CD14-positive monocyte (primary cell): Measurements from ENCODE around the gene ATP1B1. TPM values are rescaled to one million over a fixed set of nuclear protein-coding genes. Genes with fewer than 3 reads are reported as not detected.

ENCODE experiments used
- DNase-seq, 3 donors: peaks; one replicate each; pipeline ENCODE4 v3.0.0-alpha.2; 2011 to 2022
- H2AFZ ChIP-seq: 2 replicates; pipeline ENCODE4 v1.6.0; 2012; ENCODE audit warnings: mild to moderate bottlenecking, low read depth, low read length, inconsistent platforms; ENCODE audit not compliant: insufficient read depth, poor library complexity, severe bottlenecking
- H3K27ac ChIP-seq, 2 donors: 1 replicate in 1 of 2; 2 replicates in 1 of 2; pipeline ENCODE4 v1.5.1; 2012 to 2013; ENCODE audit warnings: low read length in 2 of 2, control low read depth in 1 of 2, inconsistent platforms in 1 of 2, low read depth in 1 of 2, mild to moderate bottlenecking in 1 of 2
- H3K27me3 ChIP-seq, 2 donors: one replicate each; pipeline versions ENCODE4 v1.6.0 to v1.6.1; 2011 to 2013; ENCODE audit warnings: low read length in 2 of 2; ENCODE audit not compliant: control insufficient read depth in 2 of 2, insufficient read depth in 2 of 2
- H3K36me3 ChIP-seq, 2 donors: replicated peaks in 1 of 2; 1 replicate in 1 of 2; 2 replicates in 1 of 2; pipeline versions ENCODE4 v1.5.1 to v1.6.1; 2012 to 2013; ENCODE audit warnings: low read length in 2 of 2, control low read depth in 1 of 2, inconsistent platforms in 1 of 2, mild to moderate bottlenecking in 1 of 2; ENCODE audit not compliant: insufficient read depth in 2 of 2, control insufficient read depth in 1 of 2
- H3K4me1 ChIP-seq, 2 donors: 1 replicate in 1 of 2; 2 replicates in 1 of 2; pipeline versions ENCODE4 v1.5.1 to v1.6.1; 2012 to 2013; ENCODE audit warnings: low read length in 2 of 2, control low read depth in 1 of 2, inconsistent platforms in 1 of 2, mild to moderate bottlenecking in 1 of 2, moderate library complexity in 1 of 2; ENCODE audit not compliant: insufficient read depth in 2 of 2, control insufficient read depth in 1 of 2
- H3K4me2 ChIP-seq: replicated peaks from 2 replicates; pipeline ENCODE3; 2012; ENCODE audit warnings: low read length, moderate library complexity, mild to moderate bottlenecking; ENCODE audit not compliant: poor library complexity, severe bottlenecking; ENCODE audit errors: extremely low read depth
- H3K4me3 ChIP-seq, 3 experiments: fragments of 200-600 bp in 1 of 3; sonication (generic) in 1 of 3; replicated peaks in 1 of 3; 1 replicate in 2 of 3; 2 replicates in 1 of 3; pipeline ENCODE4 v1.5.1; 2011 to 2013; ENCODE audit warnings: low read length in 3 of 3, mild to moderate bottlenecking in 3 of 3, control low read depth in 2 of 3, low read depth in 2 of 3, inconsistent platforms in 1 of 3, moderate library complexity in 1 of 3
- H3K79me2 ChIP-seq: 2 replicates; pipeline ENCODE4 v1.6.0; 2012; ENCODE audit warnings: mild to moderate bottlenecking, control low read depth, inconsistent platforms, low read length, moderate library complexity; ENCODE audit not compliant: insufficient read depth
- H3K9ac ChIP-seq: 2 replicates; pipeline ENCODE4 v1.6.0; 2017; ENCODE audit warnings: low read length, mild to moderate bottlenecking; ENCODE audit not compliant: insufficient read depth, poor library complexity, severe bottlenecking
- H3K9me3 ChIP-seq, 2 donors: replicated peaks in 1 of 2; 1 replicate in 1 of 2; 2 replicates in 1 of 2; pipeline versions ENCODE4 v1.5.1 to v1.6.1; 2012 to 2013; ENCODE audit warnings: low read length in 2 of 2, control low read depth in 1 of 2; ENCODE audit not compliant: control insufficient read depth in 1 of 2, insufficient read depth in 1 of 2
- H4K20me1 ChIP-seq: 2 replicates; pipeline ENCODE4 v1.6.0; 2012; ENCODE audit warnings: mild to moderate bottlenecking, low read length, control low read depth, moderate library complexity; ENCODE audit not compliant: insufficient read depth
- H3K27ac Mint-ChIP-seq, 7 donors: one replicate each; pipeline ENCODE4 v1.8.0; 2020; ENCODE audit warnings: mild to moderate bottlenecking in 7 of 7, mixed read lengths in 7 of 7, moderate library complexity in 6 of 7, inconsistent platforms in 2 of 7
- H3K27me3 Mint-ChIP-seq, 3 donors: one replicate each; pipeline ENCODE4 v1.8.0; 2021 to 2022; ENCODE audit warnings: low read depth in 3 of 3, mild to moderate bottlenecking in 3 of 3, mixed read lengths in 3 of 3, moderate library complexity in 3 of 3, inconsistent platforms in 1 of 3
- H3K36me3 Mint-ChIP-seq, 2 donors: one replicate each; pipeline ENCODE4 v1.8.0; 2020; ENCODE audit warnings: mixed read lengths in 2 of 2, inconsistent platforms in 1 of 2, mild to moderate bottlenecking in 1 of 2
- H3K4me1 Mint-ChIP-seq: one replicate; pipeline ENCODE4 v1.8.0; 2020; ENCODE audit warnings: mild to moderate bottlenecking, mixed read lengths
- H3K4me3 Mint-ChIP-seq, 2 donors: one replicate each; pipeline ENCODE4 v1.8.0; 2020; ENCODE audit warnings: mild to moderate bottlenecking in 2 of 2, mixed read lengths in 2 of 2, moderate library complexity in 1 of 2
- H3K9me3 Mint-ChIP-seq, 7 donors: one replicate each; pipeline ENCODE4 v1.8.0; 2020 to 2022; ENCODE audit warnings: mixed read lengths in 7 of 7, mild to moderate bottlenecking in 6 of 7, moderate library complexity in 6 of 7, inconsistent platforms in 2 of 7
- CTCF ChIP-seq: fragments of 200-600 bp; IDR thresholded peaks from one replicate; pipeline ENCODE4 v1.8.0; 2022; ENCODE audit warnings: antibody characterized with exemption, mild to moderate bottlenecking
- WGBS: methylation state at CpG from one replicate; pipeline ENCODE4 v1.1.5; 2013; ENCODE audit warnings: missing lambda C conversion rate; ENCODE audit not compliant: insufficient coverage; 5-methylcytosine and 5-hydroxymethylcytosine counted together
- intact Hi-C, 2 donors: fragments of 100-400 bp; cut with micrococcal nuclease; formaldehyde crosslinking; loops; one replicate each; pipeline versions ENCODE4 v1.15.0 to v1.15.1; 2023
- polyA plus RNA-seq, 3 donors: library from polyadenylated mRNA; depleted of rRNA in 1 of 3; unstranded in 2 of 3; stranded (reverse) in 1 of 3; fragments of 300-500 nt in 2 of 3; fragments of >200 nt in 1 of 3; fragmentation: Illumina TruSeq in 2 of 3; gene quantifications; 1 replicate in 2 of 3; 2 replicates in 1 of 3; pipeline ENCODE4 v1.2.3, GENCODE V29; 2012 to 2021

ATP1B1 gene
- polyA plus RNA-seq, 3 donors, result 0.63 to 5.1 (median 0.72) TPM

- H4K20me1 ChIP-seq, result no peaks in the 10 kb centered on the region
- no peak for DNase-seq
- H3K9me3 ChIP-seq, result no peaks in the 10 kb centered on the region
- no peaks in the 10 kb centered on the region for H3K9me3 Mint-ChIP-seq
- no peak overlapping the region for H2AFZ ChIP-seq
- no peak overlapping the region for H3K9ac ChIP-seq
- H3K27me3 Mint-ChIP-seq, result no peaks in the 10 kb centered on the region
- H3K27me3 ChIP-seq, result no peaks in the 10 kb centered on the region
- H3K4me3 Mint-ChIP-seq, result no peak overlapping the region
- no peaks in the 10 kb centered on the region for H3K4me1 Mint-ChIP-seq
- H3K36me3 Mint-ChIP-seq, result no peaks in the 10 kb centered on the region
- no peak for TF ChIP-seq CTCF
- no peak overlapping the region for H3K27ac ChIP-seq
- intact Hi-C loops, result no loop called here
- no peaks in the 10 kb centered on the region for H3K79me2 ChIP-seq
- H3K4me3 ChIP-seq, result no peak overlapping the region
- no peak overlapping the region for H3K4me2 ChIP-seq
- no peaks in the 10 kb centered on the region for H3K36me3 ChIP-seq
- no peak overlapping the region for H3K27ac Mint-ChIP-seq
- no peaks in the 10 kb centered on the region for H3K4me1 ChIP-seq
- no CpG with 5 or more reads among the region's 5 CpGs for WGBS
These were observed 42.2 kb downstream of the ATP1B1 start for GRCh38 chr1:169148472-169149252.

GRCh38 chr1:169149555-169150286, 43.2 kb downstream of the ATP1B1 start:
- Histone ChIP-seq H3K79me2 (no peaks in the 10 kb centered on the region), H2AFZ (no peak overlapping the region), H3K4me2 (no peak overlapping the region), H3K9me3 (no peaks in the 10 kb centered on the region), H4K20me1 (no peaks in the 10 kb centered on the region), H3K36me3 (no peaks in the 10 kb centered on the region), H3K27ac (no peak overlapping the region), H3K4me1 (no peaks in the 10 kb centered on the region), H3K9ac (no peak overlapping the region), H3K4me3 (no peak overlapping the region), H3K27me3 (no peaks in the 10 kb centered on the region)
- Mint-ChIP-seq H3K9me3 (peaks cover 0 to 2% (median 0%) of the 10 kb centered on the region in 7 donors), H3K27me3 (no peaks in the 10 kb centered on the region), H3K4me3 (no peak overlapping the region), H3K36me3 (no peaks in the 10 kb centered on the region), H3K27ac (no peak overlapping the region), H3K4me1 (no peaks in the 10 kb centered on the region)
- intact Hi-C loops, result no loop called here
- no peak for TF ChIP-seq CTCF
- no CpG with 5 or more reads among the region's 2 CpGs for WGBS
- DNase-seq, result no peak
